PC-3 (cell line): Measurements from ENCODE around the gene ITGB3. TPM values are rescaled to one million over a fixed set of nuclear protein-coding genes. Genes with fewer than 3 reads are reported as not detected.

ENCODE experiments used
- ATAC-seq: fragments of 200-7000 bp; cut with Tn5 transposase; 2 replicates; pipeline ENCODE4 v1.9.1; 2020; ENCODE audit warnings: mild to moderate bottlenecking, moderate library complexity
- BruUV-seq: library from RNA; stranded (reverse); fragments of 400-500 nt; replicated peaks from 2 replicates; lab custom pipeline; 2021; lab: Mats Ljungman, UMichigan
- CTCF ChIA-PET: fragments of 300-600 bp; sonication (Branson Sonifier 250); formaldehyde crosslinking; loops from one replicate; lab custom pipeline; 2022; ENCODE audit warnings: antibody characterized with exemption; lab: Charles Lee
- POLR2A ChIA-PET: fragments of 300-600 bp; sonication (Branson Sonifier 250); formaldehyde crosslinking; loops from one replicate; lab custom pipeline; 2022; ENCODE audit warnings: antibody characterized with exemption; ENCODE audit not compliant: unreplicated experiment; lab: Charles Lee
- DNase-seq: peaks from one replicate; pipeline ENCODE4 v3.0.0-alpha.2; 2015
- H2AFZ ChIP-seq: fragments of 300-600 bp; sonication (generic); 2 replicates; pipeline ENCODE4 v1.6.0; 2016; ENCODE audit warnings: antibody characterized with exemption, low read length
- H3F3A ChIP-seq: fragments of 300-600 bp; sonication (generic); one replicate; pipeline ENCODE4 v1.6.0; 2017; ENCODE audit warnings: antibody characterized with exemption, low read length, control low read depth, mild to moderate bottlenecking; ENCODE audit not compliant: unreplicated experiment
- H3K27ac ChIP-seq: fragments of 300-600 bp; sonication (generic); 2 replicates; pipeline ENCODE4 v1.5.1; 2016; ENCODE audit warnings: mild to moderate bottlenecking, low read length
- H3K27me3 ChIP-seq: fragments of 300-600 bp; sonication (generic); 2 replicates; pipeline ENCODE4 v1.6.1; 2016; ENCODE audit warnings: low read length, mixed read lengths
- H3K36me3 ChIP-seq: fragments of 300-600 bp; sonication (generic); 2 replicates; pipeline ENCODE4 v1.6.1; 2016; ENCODE audit warnings: low read depth, mixed run types, low read length, mixed read lengths
- H3K4me1 ChIP-seq: fragments of 300-600 bp; sonication (generic); 2 replicates; pipeline ENCODE4 v1.5.1; 2016; ENCODE audit warnings: low read length; ENCODE audit not compliant: insufficient read depth
- H3K4me2 ChIP-seq: fragments of 300-600 bp; sonication (generic); 2 replicates; pipeline ENCODE4 v1.6.0; 2016; ENCODE audit warnings: low read length
- H3K4me3 ChIP-seq: fragments of 300-600 bp; sonication (generic); 2 replicates; pipeline ENCODE4 v1.5.1; 2016; ENCODE audit warnings: mild to moderate bottlenecking, low read length, mixed read lengths
- H3K79me2 ChIP-seq: fragments of 300-600 bp; sonication (generic); 2 replicates; pipeline ENCODE4 v1.6.1; 2017; ENCODE audit warnings: low read length, mixed read lengths
- H3K9ac ChIP-seq: fragments of 300-600 bp; sonication (generic); 2 replicates; pipeline ENCODE4 v1.6.0; 2016; ENCODE audit warnings: mild to moderate bottlenecking, low read length
- H3K9me2 ChIP-seq: fragments of 300-600 bp; sonication (generic); replicated peaks from 2 replicates; pipeline ENCODE4 v1.6.1; 2016; ENCODE audit warnings: mixed run types, low read length, mixed read lengths
- H3K9me3 ChIP-seq: fragments of 300-600 bp; sonication (generic); 2 replicates; pipeline ENCODE4 v1.6.1; 2016; ENCODE audit warnings: low read length, mixed read lengths
- H4K20me1 ChIP-seq: fragments of 300-600 bp; sonication (generic); 2 replicates; pipeline ENCODE4 v1.6.1; 2016; ENCODE audit warnings: low read length, mixed read lengths
- CTCF ChIP-seq: fragments of 300-600 bp; sonication (generic); conservative IDR thresholded peaks from 2 replicates; pipeline ENCODE4 v1.5.1; 2017; ENCODE audit warnings: antibody characterized with exemption, low read depth, mild to moderate bottlenecking, low read length
- EZH2 ChIP-seq: fragments of 300-600 bp; sonication (generic); IDR thresholded peaks from one replicate; pipeline ENCODE4 v1.6.1; 2017; ENCODE audit warnings: antibody characterized with exemption, mild to moderate bottlenecking, low read length; ENCODE audit not compliant: unreplicated experiment
- EZH2phosphoT487 ChIP-seq: fragments of 300-600 bp; sonication (generic); IDR thresholded peaks from 2 replicates; pipeline ENCODE4 v1.6.1; 2018; ENCODE audit warnings: mild to moderate bottlenecking, antibody characterized with exemption, low read length, borderline replicate concordance
- intact Hi-C: fragments of 100-400 bp; cut with micrococcal nuclease; formaldehyde crosslinking; loops from 2 replicates; pipeline ENCODE4 v1.9.0; 2023
- total RNA-seq: library from RNA; depleted of rRNA; stranded (reverse); fragments of >200 nt; gene quantifications from 2 replicates; pipeline ENCODE4 v1.2.3, GENCODE V29; 2014; rRNA removed

The ITGB3 gene
- total RNA-seq, 1 experiment from 2014 or later: 0.36 TPM

GRCh38 chr17:47352848-47353247, 99.2 kb downstream of the ITGB3 start:
- intact Hi-C loops: no loop called here
- ChIA-PET POLR2A (no interaction called here), CTCF (no interaction called here)
- BruUV-seq: no TSS peak
- H3K36me3 ChIP-seq: no peaks in the 10 kb centered on the region
- TF ChIP-seq EZH2phosphoT487 (no peak), CTCF (no peak), EZH2 (no peak)
- no peak for ATAC-seq
- H3F3A ChIP-seq: no peaks in the 10 kb centered on the region
- no peak overlapping the region for H3K27ac ChIP-seq
- no peak for DNase-seq
- H2AFZ ChIP-seq: no peak overlapping the region
- peaks cover 4% of the 10 kb centered on the region; the same call in 1 of the 2 replicates for H3K4me1 ChIP-seq
- H3K79me2 ChIP-seq: no peaks in the 10 kb centered on the region
- H3K9me3 ChIP-seq: no peaks in the 10 kb centered on the region
- no peaks in the 10 kb centered on the region for H4K20me1 ChIP-seq
- H3K9me2 ChIP-seq: no peaks in the 10 kb centered on the region
- H3K4me3 ChIP-seq: no peak overlapping the region
- H3K9ac ChIP-seq: no peak overlapping the region
- no peak overlapping the region for H3K4me2 ChIP-seq
- no peaks in the 10 kb centered on the region for H3K27me3 ChIP-seq

GRCh38 chr17:47358652-47359051, 105.0 kb downstream of the ITGB3 start:
- Histone ChIP-seq H3K4me1 (no peaks in the 10 kb centered on the region), H3K4me3 (no peak overlapping the region), H3K36me3 (no peaks in the 10 kb centered on the region), H3K4me2 (no peak overlapping the region), H3F3A (no peaks in the 10 kb centered on the region), H3K27me3 (no peaks in the 10 kb centered on the region), H3K79me2 (no peaks in the 10 kb centered on the region), H3K9me3 (no peaks in the 10 kb centered on the region), H3K9me2 (no peaks in the 10 kb centered on the region), H3K27ac (no peak overlapping the region), H2AFZ (no peak overlapping the region), H3K9ac (no peak overlapping the region), H4K20me1 (no peaks in the 10 kb centered on the region)
- no peak for TF ChIP-seq CTCF
- no peak for TF ChIP-seq EZH2phosphoT487
- TF ChIP-seq EZH2: no peak
- intact Hi-C loops: no loop called here
- DNase-seq: no peak
- POLR2A ChIA-PET: no interaction called here
- no TSS peak for BruUV-seq
- ATAC-seq: no peak
- CTCF ChIA-PET: no interaction called here

Other genes starting within 250 kb of the ITGB3 start
- 149 and 167 TPM in 2 replicates for gene CDC27, start 64.5 kb upstream of the ITGB3 start, total RNA-seq
- gene MYL4, start 44.5 kb upstream of the ITGB3 start, total RNA-seq: 1.6 and 2.2 TPM in 2 replicates
- gene EFCAB13, start 70.1 kb downstream of the ITGB3 start, total RNA-seq: 1.2 and 2.7 TPM in 2 replicates